ENCODE results near the gene PTGR1.
A peak's percentile ranks its signal among the peaks of the same experiment; 100 is the strongest.

PTGR1 gene

GRCh38 chr9:111599092-111599954 lies at the start of gene PTGR1:
Gene PTGR1, minus strand, starts transcription at chr9:111599647. Its CDS starts 2,225 bp downstream, at chr9:111597422.
- Histone ChIP-seq H3K4me1 (ENCODE audit: control insufficient read depth, insufficient read depth, low read length) (peaks cover 2% of the 10 kb centered on the region; the same call in 1 of the 2 replicates), H3K9ac (ENCODE audit: low read length) (peak within 1 kb of the TSS; percentile 80), H3K36me3 (ENCODE audit: control insufficient read depth, insufficient read depth, low read length) (peaks cover 18% of the 10 kb centered on the region), H3K9me3 (ENCODE audit: control insufficient read depth, insufficient read depth, low read depth, low read length) (no peaks in the 10 kb centered on the region), H3K4me3 (ENCODE audit: low read depth, low read length) (peak within 1 kb of the TSS; percentile 79), H3K27me3 (ENCODE audit: control insufficient read depth, insufficient read depth, low read length) (peaks cover 5% of the 10 kb centered on the region; the same call in 1 of the 2 replicates), H3K27ac (ENCODE audit: low read depth, low read length) (peak within 1 kb of the TSS; percentile 69; the same call in 1 of the 2 replicates)

GRCh38 chr9:111649016-111649415 lies 49.6 kb upstream of the PTGR1 start:
- Histone ChIP-seq H3K4me3 (ENCODE audit: low read depth, low read length) (no peak overlapping the region), H3K27ac (ENCODE audit: low read depth, low read length) (no peak overlapping the region), H3K36me3 (ENCODE audit: control insufficient read depth, insufficient read depth, low read length) (peaks cover 54% of the 10 kb centered on the region), H3K9ac (ENCODE audit: low read length) (no peak overlapping the region), H3K27me3 (ENCODE audit: control insufficient read depth, insufficient read depth, low read length) (no peaks in the 10 kb centered on the region), H3K4me1 (ENCODE audit: control insufficient read depth, insufficient read depth, low read length) (no peaks in the 10 kb centered on the region), H3K9me3 (ENCODE audit: control insufficient read depth, insufficient read depth, low read depth, low read length) (no peaks in the 10 kb centered on the region)

GRCh38 chr9:111648066-111648465 lies 48.6 kb upstream of the PTGR1 start:
- peaks cover 49% of the 10 kb centered on the region for H3K36me3 ChIP-seq (ENCODE audit: control insufficient read depth, insufficient read depth, low read length)
- H3K4me3 ChIP-seq (ENCODE audit: low read depth, low read length) = no peak overlapping the region
- no peak overlapping the region for H3K27ac ChIP-seq (ENCODE audit: low read depth, low read length)
- no peaks in the 10 kb centered on the region for H3K27me3 ChIP-seq (ENCODE audit: control insufficient read depth, insufficient read depth, low read length)
- no peaks in the 10 kb centered on the region for H3K4me1 ChIP-seq (ENCODE audit: control insufficient read depth, insufficient read depth, low read length)
- H3K9ac ChIP-seq (ENCODE audit: low read length) = no peak overlapping the region
- no peaks in the 10 kb centered on the region for H3K9me3 ChIP-seq (ENCODE audit: control insufficient read depth, insufficient read depth, low read depth, low read length)

GRCh38 chr9:111646417-111646816 lies 47.0 kb upstream of the PTGR1 start:
- Histone ChIP-seq H3K27ac (ENCODE audit: low read depth, low read length) (no peak overlapping the region), H3K27me3 (ENCODE audit: control insufficient read depth, insufficient read depth, low read length) (no peaks in the 10 kb centered on the region), H3K4me1 (ENCODE audit: control insufficient read depth, insufficient read depth, low read length) (no peaks in the 10 kb centered on the region), H3K9me3 (ENCODE audit: control insufficient read depth, insufficient read depth, low read depth, low read length) (no peaks in the 10 kb centered on the region), H3K4me3 (ENCODE audit: low read depth, low read length) (no peak overlapping the region), H3K36me3 (ENCODE audit: control insufficient read depth, insufficient read depth, low read length) (peaks cover 49% of the 10 kb centered on the region), H3K9ac (ENCODE audit: low read length) (no peak overlapping the region)

- no peaks in the 10 kb centered on the region for H3K4me1 ChIP-seq (ENCODE audit: control insufficient read depth, insufficient read depth, low read length)
- H3K4me3 ChIP-seq (ENCODE audit: low read depth, low read length) = no peak overlapping the region
- H3K9me3 ChIP-seq (ENCODE audit: control insufficient read depth, insufficient read depth, low read depth, low read length) = no peaks in the 10 kb centered on the region
- peaks cover 49% of the 10 kb centered on the region for H3K36me3 ChIP-seq (ENCODE audit: control insufficient read depth, insufficient read depth, low read length)
- no peak overlapping the region for H3K27ac ChIP-seq (ENCODE audit: low read depth, low read length)
- no peak overlapping the region for H3K9ac ChIP-seq (ENCODE audit: low read length)
- H3K27me3 ChIP-seq (ENCODE audit: control insufficient read depth, insufficient read depth, low read length) = no peaks in the 10 kb centered on the region
These were observed 46.4 kb upstream of the PTGR1 start for GRCh38 chr9:111645806-111646205.

GRCh38 chr9:111644195-111644772 lies 44.8 kb upstream of the PTGR1 start:
- Histone ChIP-seq H3K9ac (ENCODE audit: low read length) (no peak overlapping the region), H3K36me3 (ENCODE audit: control insufficient read depth, insufficient read depth, low read length) (peaks cover 35% of the 10 kb centered on the region), H3K27ac (ENCODE audit: low read depth, low read length) (no peak overlapping the region), H3K4me1 (ENCODE audit: control insufficient read depth, insufficient read depth, low read length) (no peaks in the 10 kb centered on the region), H3K9me3 (ENCODE audit: control insufficient read depth, insufficient read depth, low read depth, low read length) (0 out of 2 replicates have a peak, but pooled peaks cover 2% of the 10 kb centered on the region), H3K4me3 (ENCODE audit: low read depth, low read length) (no peak overlapping the region), H3K27me3 (ENCODE audit: control insufficient read depth, insufficient read depth, low read length) (no peaks in the 10 kb centered on the region)

- peaks cover 4% of the 10 kb centered on the region; the same call in 1 of the 2 replicates for H3K4me1 ChIP-seq (ENCODE audit: control insufficient read depth, insufficient read depth, low read length)
- H3K9ac ChIP-seq (ENCODE audit: low read length) = no peak overlapping the region
- no peaks in the 10 kb centered on the region for H3K27me3 ChIP-seq (ENCODE audit: control insufficient read depth, insufficient read depth, low read length)
- peaks cover 7% of the 10 kb centered on the region; the same call in 1 of the 2 replicates for H3K36me3 ChIP-seq (ENCODE audit: control insufficient read depth, insufficient read depth, low read length)
- H3K9me3 ChIP-seq (ENCODE audit: control insufficient read depth, insufficient read depth, low read depth, low read length) = peaks cover 15% of the 10 kb centered on the region; the same call in 1 of the 2 replicates
- no peak overlapping the region for H3K27ac ChIP-seq (ENCODE audit: low read depth, low read length)
- no peak overlapping the region for H3K4me3 ChIP-seq (ENCODE audit: low read depth, low read length)
These were observed 38.0 kb upstream of the PTGR1 start for GRCh38 chr9:111637421-111637950.

- H3K27ac ChIP-seq (ENCODE audit: low read depth, low read length) = no peak overlapping the region
- H3K27me3 ChIP-seq (ENCODE audit: control insufficient read depth, insufficient read depth, low read length) = no peaks in the 10 kb centered on the region
- peaks cover 15% of the 10 kb centered on the region; the same call in 1 of the 2 replicates for H3K9me3 ChIP-seq (ENCODE audit: control insufficient read depth, insufficient read depth, low read depth, low read length)
- H3K4me1 ChIP-seq (ENCODE audit: control insufficient read depth, insufficient read depth, low read length) = peaks cover 7% of the 10 kb centered on the region; the same call in 1 of the 2 replicates
- H3K36me3 ChIP-seq (ENCODE audit: control insufficient read depth, insufficient read depth, low read length) = peaks cover 7% of the 10 kb centered on the region; the same call in 1 of the 2 replicates
- no peak overlapping the region for H3K9ac ChIP-seq (ENCODE audit: low read length)
- no peak overlapping the region for H3K4me3 ChIP-seq (ENCODE audit: low read depth, low read length)
These were observed 35.4 kb upstream of the PTGR1 start for GRCh38 chr9:111634860-111635259.

- Histone ChIP-seq H3K4me3 (ENCODE audit: low read depth, low read length) (peak overlapping the region; percentile 81; the same call in 1 of the 2 replicates), H3K4me1 (ENCODE audit: control insufficient read depth, insufficient read depth, low read length) (peaks cover 7% of the 10 kb centered on the region; the same call in 1 of the 2 replicates)
These were observed 33.9 kb upstream of the PTGR1 start for GRCh38 chr9:111633389-111633736.

GRCh38 chr9:111632695-111633388 lies 33.4 kb upstream of the PTGR1 start:
- Histone ChIP-seq H3K27me3 (ENCODE audit: control insufficient read depth, insufficient read depth, low read length) (no peaks in the 10 kb centered on the region), H3K9ac (ENCODE audit: low read length) (no peak overlapping the region), H3K36me3 (ENCODE audit: control insufficient read depth, insufficient read depth, low read length) (peaks cover 4% of the 10 kb centered on the region; the same call in 1 of the 2 replicates), H3K9me3 (ENCODE audit: control insufficient read depth, insufficient read depth, low read depth, low read length) (peaks cover 3% of the 10 kb centered on the region; the same call in 1 of the 2 replicates), H3K4me1 (ENCODE audit: control insufficient read depth, insufficient read depth, low read length) (peaks cover 7% of the 10 kb centered on the region; the same call in 1 of the 2 replicates), H3K27ac (ENCODE audit: low read depth, low read length) (no peak overlapping the region), H3K4me3 (ENCODE audit: low read depth, low read length) (peak overlapping the region; percentile 81)

More at GRCh38 chr9:111633389-111633736, 33.9 kb upstream of the PTGR1 start:
- Histone ChIP-seq H3K36me3 (ENCODE audit: control insufficient read depth, insufficient read depth, low read length) (peaks cover 5% of the 10 kb centered on the region; the same call in 1 of the 2 replicates), H3K27ac (ENCODE audit: low read depth, low read length) (no peak overlapping the region), H3K27me3 (ENCODE audit: control insufficient read depth, insufficient read depth, low read length) (no peaks in the 10 kb centered on the region), H3K9ac (ENCODE audit: low read length) (no peak overlapping the region), H3K9me3 (ENCODE audit: control insufficient read depth, insufficient read depth, low read depth, low read length) (peaks cover 4% of the 10 kb centered on the region; the same call in 1 of the 2 replicates)

Data from HUES6 (cell line).